A673 (cell line): Measurements from ENCODE around the gene AFG1L.

Source experiments
- CTCF ChIP-seq: fragments of 300-800, 200-600 bp; sonication (generic); conservative IDR thresholded peaks from 2 replicates; pipeline ENCODE4 v1.5.1; 2017; ENCODE audit warnings: low read depth, mild to moderate bottlenecking, antibody characterized with exemption, low read length, moderate library complexity, mixed read lengths
- EZH2 ChIP-seq: fragments of 200-600 bp; sonication (generic); IDR thresholded peaks from 2 replicates; pipeline ENCODE4 v1.6.1; 2017; ENCODE audit warnings: borderline replicate concordance, low read depth, mild to moderate bottlenecking, mixed read lengths, antibody characterized with exemption, low read length; ENCODE audit not compliant: poor library complexity, severe bottlenecking

GRCh38 chr6:108468346-108468745 is 173.5 kb downstream of the AFG1L start:
- TF ChIP-seq CTCF (no peak), EZH2 (no peak)
